Measurements from ENCODE around the gene KREMEN1. TPM values are rescaled to one million over a fixed set of nuclear protein-coding genes. Genes with fewer than 3 reads are reported as not detected.

KREMEN1 gene
- total RNA-seq, 1 experiment from 2014 or later: 31.9 TPM

GRCh38 chr22:29060931-29061330, 11.9 kb upstream of the KREMEN1 start:
- POLR2A ChIA-PET: no interaction called here

DNA sequence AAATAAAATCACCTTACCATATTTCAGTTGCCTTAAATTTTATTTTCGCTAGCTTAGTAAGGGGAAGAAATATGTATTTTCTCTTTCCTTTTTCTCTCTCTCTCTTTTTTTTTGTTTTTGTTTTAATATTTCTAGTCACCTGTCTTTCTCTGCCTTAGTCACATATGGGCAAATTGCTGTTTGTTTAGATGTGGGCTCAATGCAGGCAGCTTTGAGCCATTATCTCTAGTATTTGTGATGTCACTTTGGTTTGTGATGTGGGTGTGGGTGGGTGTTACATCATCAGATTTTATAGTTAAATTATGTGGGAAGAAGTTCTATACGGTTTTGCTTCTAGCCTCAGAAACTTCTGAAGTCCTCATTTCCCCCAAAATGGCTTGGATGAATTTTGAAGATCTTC, 11.1 kb upstream of the KREMEN1 start, which contains the start of gene C22orf31:
Gene C22orf31 (minus strand): TSS at position 59 of the 400 bp plus-strand sequence. CDS start 39 bp downstream, at position 20.
- Histone ChIP-seq H3K9me2 (ENCODE audit: insufficient read depth) (no peaks in the 10 kb centered on the region), H3K9me3 (ENCODE audit: control insufficient read depth in 1 of 2, insufficient read depth in 1 of 2, low read depth in 1 of 2, low read length in 2 of 2) (no peaks in the 10 kb centered on the region), H3K36me3 (ENCODE audit: control insufficient read depth in 1 of 2, insufficient read depth in 2 of 2, low read length in 2 of 2) (no peaks in the 10 kb centered on the region), H3K27me3 (ENCODE audit: insufficient read depth, low read length) (no peaks in the 10 kb centered on the region), H2AFZ (ENCODE audit: low read depth, low read length, poor library complexity, severe bottlenecking) (no peak within 1 kb of the TSS), H3K79me2 (ENCODE audit: insufficient read depth, low read length) (no peaks in the 10 kb centered on the region), H3K4me2 (ENCODE audit: low read length) (no peak within 1 kb of the TSS), H3K9ac (ENCODE audit: low read length) (no peak within 1 kb of the TSS), H4K20me1 (ENCODE audit: insufficient read depth) (no peaks in the 10 kb centered on the region), H3K4me3 (replicated peaks in 1 of 2; ENCODE audit: low read depth in 1 of 2, low read length in 2 of 2) (no peak within 1 kb of the TSS), H3K27ac (ENCODE audit: low read depth, low read length) (no peak within 1 kb of the TSS), H3K4me1 (ENCODE audit: control insufficient read depth in 1 of 2, insufficient read depth in 2 of 2, low read length in 2 of 2) (no peaks in the 10 kb centered on the region)
- DNase-seq (ENCODE audit: low read depth, low spot score) (no peak), ATAC-seq (no peak)
- POLR2A ChIA-PET: no interaction called here
- CTCF ChIA-PET: no interaction called here
- no TSS peak for BruUV-seq (replicated peaks)
- intact Hi-C loops (cut with micrococcal nuclease): no loop called here
- RAD21 ChIA-PET (ENCODE audit: low non-redundant PET in 1 of 2, low total read pairs in 2 of 2, uncharacterized antibody in 2 of 2, unreplicated experiment in 2 of 2): no interaction called here
- TF ChIP-seq, protein P1, sequence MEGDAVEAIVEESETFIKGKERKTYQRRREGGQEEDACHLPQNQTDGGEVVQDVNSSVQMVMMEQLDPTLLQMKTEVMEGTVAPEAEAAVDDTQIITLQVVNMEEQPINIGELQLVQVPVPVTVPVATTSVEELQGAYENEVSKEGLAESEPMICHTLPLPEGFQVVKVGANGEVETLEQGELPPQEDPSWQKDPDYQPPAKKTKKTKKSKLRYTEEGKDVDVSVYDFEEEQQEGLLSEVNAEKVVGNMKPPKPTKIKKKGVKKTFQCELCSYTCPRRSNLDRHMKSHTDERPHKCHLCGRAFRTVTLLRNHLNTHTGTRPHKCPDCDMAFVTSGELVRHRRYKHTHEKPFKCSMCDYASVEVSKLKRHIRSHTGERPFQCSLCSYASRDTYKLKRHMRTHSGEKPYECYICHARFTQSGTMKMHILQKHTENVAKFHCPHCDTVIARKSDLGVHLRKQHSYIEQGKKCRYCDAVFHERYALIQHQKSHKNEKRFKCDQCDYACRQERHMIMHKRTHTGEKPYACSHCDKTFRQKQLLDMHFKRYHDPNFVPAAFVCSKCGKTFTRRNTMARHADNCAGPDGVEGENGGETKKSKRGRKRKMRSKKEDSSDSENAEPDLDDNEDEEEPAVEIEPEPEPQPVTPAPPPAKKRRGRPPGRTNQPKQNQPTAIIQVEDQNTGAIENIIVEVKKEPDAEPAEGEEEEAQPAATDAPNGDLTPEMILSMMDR (IDR thresholded peaks at IDR 0.05 in 2 of 3, conservative IDR thresholded peaks at IDR 0.05 in 1 of 3; ENCODE audit: borderline replicate concordance in 1 of 3, insufficient read depth in 1 of 3, low read depth in 2 of 3, low read length in 2 of 3): no peak
- no peak for TF ChIP-seq FOSL1 (IDR thresholded peaks at IDR 0.05; ENCODE audit: low read depth)
- TF ChIP-seq EGR1 (IDR thresholded peaks at IDR 0.05; ENCODE audit: low read depth): no peak
- TF ChIP-seq JUND (IDR thresholded peaks at IDR 0.05): no peak
- no peak for TF ChIP-seq SP1 (IDR thresholded peaks at IDR 0.05; ENCODE audit: low read depth)
- TF ChIP-seq ZFX (IDR thresholded peaks at IDR 0.05): no peak
- TF ChIP-seq, protein P2, sequence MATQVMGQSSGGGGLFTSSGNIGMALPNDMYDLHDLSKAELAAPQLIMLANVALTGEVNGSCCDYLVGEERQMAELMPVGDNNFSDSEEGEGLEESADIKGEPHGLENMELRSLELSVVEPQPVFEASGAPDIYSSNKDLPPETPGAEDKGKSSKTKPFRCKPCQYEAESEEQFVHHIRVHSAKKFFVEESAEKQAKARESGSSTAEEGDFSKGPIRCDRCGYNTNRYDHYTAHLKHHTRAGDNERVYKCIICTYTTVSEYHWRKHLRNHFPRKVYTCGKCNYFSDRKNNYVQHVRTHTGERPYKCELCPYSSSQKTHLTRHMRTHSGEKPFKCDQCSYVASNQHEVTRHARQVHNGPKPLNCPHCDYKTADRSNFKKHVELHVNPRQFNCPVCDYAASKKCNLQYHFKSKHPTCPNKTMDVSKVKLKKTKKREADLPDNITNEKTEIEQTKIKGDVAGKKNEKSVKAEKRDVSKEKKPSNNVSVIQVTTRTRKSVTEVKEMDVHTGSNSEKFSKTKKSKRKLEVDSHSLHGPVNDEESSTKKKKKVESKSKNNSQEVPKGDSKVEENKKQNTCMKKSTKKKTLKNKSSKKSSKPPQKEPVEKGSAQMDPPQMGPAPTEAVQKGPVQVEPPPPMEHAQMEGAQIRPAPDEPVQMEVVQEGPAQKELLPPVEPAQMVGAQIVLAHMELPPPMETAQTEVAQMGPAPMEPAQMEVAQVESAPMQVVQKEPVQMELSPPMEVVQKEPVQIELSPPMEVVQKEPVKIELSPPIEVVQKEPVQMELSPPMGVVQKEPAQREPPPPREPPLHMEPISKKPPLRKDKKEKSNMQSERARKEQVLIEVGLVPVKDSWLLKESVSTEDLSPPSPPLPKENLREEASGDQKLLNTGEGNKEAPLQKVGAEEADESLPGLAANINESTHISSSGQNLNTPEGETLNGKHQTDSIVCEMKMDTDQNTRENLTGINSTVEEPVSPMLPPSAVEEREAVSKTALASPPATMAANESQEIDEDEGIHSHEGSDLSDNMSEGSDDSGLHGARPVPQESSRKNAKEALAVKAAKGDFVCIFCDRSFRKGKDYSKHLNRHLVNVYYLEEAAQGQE (IDR thresholded peaks at IDR 0.05; ENCODE audit: low read depth): no peak
- no peak for TF ChIP-seq EZH2 (IDR thresholded peaks at IDR 0.05)
- TF ChIP-seq, protein P3, sequence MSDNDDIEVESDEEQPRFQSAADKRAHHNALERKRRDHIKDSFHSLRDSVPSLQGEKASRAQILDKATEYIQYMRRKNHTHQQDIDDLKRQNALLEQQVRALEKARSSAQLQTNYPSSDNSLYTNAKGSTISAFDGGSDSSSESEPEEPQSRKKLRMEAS (IDR thresholded peaks at IDR 0.05): no peak
- TF ChIP-seq RAD21 (IDR thresholded peaks at IDR 0.05; ENCODE audit: low read depth): no peak
- TF ChIP-seq SIN3A (IDR thresholded peaks at IDR 0.05; ENCODE audit: low read depth): no peak
- no peak for TF ChIP-seq ZBTB33 (IDR thresholded peaks at IDR 0.05; ENCODE audit: extremely low read depth, insufficient replicate concordance, low read length)
- TF ChIP-seq POLR2A (IDR thresholded peaks at IDR 0.05; ENCODE audit: borderline replicate concordance, extremely low read depth, insufficient read depth, insufficient read length): no peak
- TF ChIP-seq YY1 (IDR thresholded peaks at IDR 0.05; ENCODE audit: extremely low read depth, insufficient replicate concordance, low read depth, low read length): no peak

More at GRCh38 chr22:29060931-29061330, 11.9 kb upstream of the KREMEN1 start:
- no peaks in the 10 kb centered on the region for H3K4me1 ChIP-seq (ENCODE audit: control insufficient read depth in 1 of 2, insufficient read depth in 2 of 2, low read length in 2 of 2)
- no peaks in the 10 kb centered on the region for H3K27me3 ChIP-seq (ENCODE audit: insufficient read depth, low read length)
- ATAC-seq: no peak
- intact Hi-C loops (cut with micrococcal nuclease): no loop called here
- H2AFZ ChIP-seq (ENCODE audit: low read depth, low read length, poor library complexity, severe bottlenecking): no peak overlapping the region
- no peaks in the 10 kb centered on the region for H4K20me1 ChIP-seq (ENCODE audit: insufficient read depth)
- no peak overlapping the region for H3K27ac ChIP-seq (ENCODE audit: low read depth, low read length)
- no peaks in the 10 kb centered on the region for H3K79me2 ChIP-seq (ENCODE audit: insufficient read depth, low read length)
- H3K9ac ChIP-seq (ENCODE audit: low read length): no peak overlapping the region
- no peaks in the 10 kb centered on the region for H3K9me3 ChIP-seq (ENCODE audit: control insufficient read depth in 1 of 2, insufficient read depth in 1 of 2, low read depth in 1 of 2, low read length in 2 of 2)
- CTCF ChIA-PET: no interaction called here
- TF ChIP-seq ELF1 (IDR thresholded peaks at IDR 0.05; ENCODE audit: borderline replicate concordance, low read depth) (no peak), RAD21 (IDR thresholded peaks at IDR 0.05; ENCODE audit: low read depth) (no peak)
- H3K4me2 ChIP-seq (ENCODE audit: low read length): no peak overlapping the region
- H3K36me3 ChIP-seq (ENCODE audit: control insufficient read depth in 1 of 2, insufficient read depth in 2 of 2, low read length in 2 of 2): no peaks in the 10 kb centered on the region
- no peaks in the 10 kb centered on the region for H3K9me2 ChIP-seq (ENCODE audit: insufficient read depth)
- DNase-seq (ENCODE audit: low read depth, low spot score): no peak
- RAD21 ChIA-PET (ENCODE audit: low non-redundant PET in 1 of 2, low total read pairs in 2 of 2, uncharacterized antibody in 2 of 2, unreplicated experiment in 2 of 2): no interaction called here
- BruUV-seq (replicated peaks): no TSS peak
- H3K4me3 ChIP-seq (replicated peaks in 1 of 2; ENCODE audit: low read depth in 1 of 2, low read length in 2 of 2): no peak overlapping the region
